H1 (cell line): ENCODE measurements around the gene TESMIN. TPM values are rescaled to one million over a fixed set of nuclear protein-coding genes. Genes with fewer than 3 reads are reported as not detected.

Source experiments
- CHD1 ChIP-seq: IDR thresholded peaks from 2 replicates; pipeline ENCODE4 v1.6.1; 2012; ENCODE audit warnings: low read depth, low read length, improper control_type of control experiment
- NANOG ChIP-seq: IDR thresholded peaks from 2 replicates; pipeline ENCODE4 v1.6.1; 2011; ENCODE audit warnings: low read length, low read depth, mild to moderate bottlenecking, inconsistent platforms; ENCODE audit not compliant: insufficient read depth, poor library complexity, severe bottlenecking
- RFX5 ChIP-seq: IDR thresholded peaks from 2 replicates; pipeline ENCODE4 v1.6.1; 2011; ENCODE audit warnings: low read depth, low read length, improper control_type of control experiment, borderline replicate concordance
- SRF ChIP-seq: IDR thresholded peaks from 2 replicates; pipeline ENCODE4 v1.6.1; 2011; ENCODE audit warnings: mild to moderate bottlenecking, low read depth, low read length, moderate library complexity
- TAF1 ChIP-seq: IDR thresholded peaks from 2 replicates; pipeline ENCODE4 v1.6.1; 2011; ENCODE audit warnings: mild to moderate bottlenecking, low read depth, low read length
- polyA plus RNA-seq, 7 experiments: library from polyadenylated mRNA; depleted of rRNA in 3 of 7; stranded (reverse) in 5 of 7; unstranded in 2 of 7; fragments of >200 nt in 5 of 7; fragments of 200-250 nt in 2 of 7; gene quantifications; 1 replicate in 5 of 7; 2 replicates in 1 of 7; 4 replicates in 1 of 7; pipeline versions ENCODE4 v1.2.1 to v1.2.3, GENCODE V29; 2011 to 2013; ENCODE audit warnings: missing spikeins in 2 of 7, mixed read lengths in 2 of 7
- total RNA-seq: library from RNA; stranded (reverse); fragmentation: NEBNext Ultra II Directional; extraction: Animal tissue kit (Norgen Biotek cat#: 25700); gene quantifications from 2 replicates; pipeline ENCODE4 v1.2.1, GENCODE V29; 2021

The TESMIN gene
- total and polyA plus RNA-seq, 2 of the 8 experiments (the other 6 are each of a cell fraction or from before 2014, with no cell fraction given), result 22.6 to 61.1 TPM

GRCh38 chr11:68688881-68689280 lies 62.4 kb downstream of the TESMIN start (continued):
- TF ChIP-seq RFX5 (no peak), SRF (no peak), CHD1 (no peak), NANOG (no peak), TAF1 (no peak)
